ENCODE data around the gene IPMK. TPM values are rescaled to one million over a fixed set of nuclear protein-coding genes. Genes with fewer than 3 reads are reported as not detected.
"Not testable (repeated sequence)": the region's sequence is repeated elsewhere in the genome, so short reads cannot be mapped to it uniquely, and the experiment has no call there.

The IPMK gene
- total and polyA plus RNA-seq, 4 donors = 2.6 to 16.7 (median 5.0) TPM

GRCh38 chr10:58258977-58259692 is 8.6 kb downstream of the IPMK start:
- H3K27me3 ChIP-seq (ENCODE audit: control insufficient read depth in 3 of 3, insufficient read depth in 3 of 3, low read length in 2 of 3) = no peaks in the 10 kb centered on the region
- no peak for ATAC-seq (ENCODE audit: insufficient read depth, low FRiP score)
- H3K36me3 ChIP-seq (ENCODE audit: control insufficient read depth in 4 of 4, insufficient read depth in 4 of 4, low read length in 4 of 4) = peaks cover 0 to 3% (median 1%) of the 10 kb centered on the region in 4 donors
- no peak overlapping the region for H3K9ac ChIP-seq (ENCODE audit: insufficient read depth in 1 of 2, low read length in 2 of 2)
- H3K4me3 ChIP-seq = no peak overlapping the region
- DNase-seq = no peak
- WGBS, 2 donors = 94% methylated on average over 4 of the region's 4 CpGs
- H3K27ac ChIP-seq (ENCODE audit: low read depth in 1 of 2, low read length in 1 of 2) = no peak overlapping the region
- peaks cover 0 to 1% (median 0%) of the 10 kb centered on the region in 5 donors for H3K4me1 ChIP-seq (ENCODE audit: control insufficient read depth in 5 of 5, insufficient read depth in 5 of 5, low read length in 5 of 5)
- TF ChIP-seq CTCF (IDR thresholded peaks at IDR 0.05; ENCODE audit: control extremely low read depth, extremely low read depth) = no peak
- H3K9me3 ChIP-seq (ENCODE audit: control insufficient read depth in 4 of 4, insufficient read depth in 3 of 4, low read length in 3 of 4) = no peaks in the 10 kb centered on the region

- not testable (repeated sequence) for H3K27ac ChIP-seq (ENCODE audit: low read depth in 1 of 2, low read length in 1 of 2); DNase-seq; H3K27me3 ChIP-seq (ENCODE audit: control insufficient read depth in 3 of 3, insufficient read depth in 3 of 3, low read length in 2 of 3); H3K4me1 ChIP-seq (ENCODE audit: control insufficient read depth in 5 of 5, insufficient read depth in 5 of 5, low read length in 5 of 5); H3K4me3 ChIP-seq; H3K9ac ChIP-seq (ENCODE audit: insufficient read depth in 1 of 2, low read length in 2 of 2); H3K9me3 ChIP-seq (ENCODE audit: control insufficient read depth in 4 of 4, insufficient read depth in 3 of 4, low read length in 3 of 4); ATAC-seq (ENCODE audit: insufficient read depth, low FRiP score); H3K36me3 ChIP-seq (ENCODE audit: control insufficient read depth in 4 of 4, insufficient read depth in 4 of 4, low read length in 4 of 4)
- WGBS, 2 donors = 92 to 94% methylated on average over 7 of the region's 7 CpGs
These were observed 11.5 kb downstream of the IPMK start for GRCh38 chr10:58256013-58256780.

GRCh38 chr10:58254644-58255043 is 13.1 kb downstream of the IPMK start:
- no peak for TF ChIP-seq CTCF (IDR thresholded peaks at IDR 0.05; ENCODE audit: control extremely low read depth, extremely low read depth)
- H3K9ac ChIP-seq (ENCODE audit: insufficient read depth in 1 of 2, low read length in 2 of 2) = no peak overlapping the region
- WGBS, 2 donors = 56 to 93% methylated on average over 1 of the region's 1 CpG
- H3K27ac ChIP-seq (ENCODE audit: low read depth in 1 of 2, low read length in 1 of 2) = no peak overlapping the region
- H3K36me3 ChIP-seq (ENCODE audit: control insufficient read depth in 4 of 4, insufficient read depth in 4 of 4, low read length in 4 of 4) = peaks cover 0 to 3% (median 1%) of the 10 kb centered on the region in 4 donors
- H3K9me3 ChIP-seq (ENCODE audit: control insufficient read depth in 4 of 4, insufficient read depth in 3 of 4, low read length in 3 of 4) = no peaks in the 10 kb centered on the region
- no peak overlapping the region for H3K4me3 ChIP-seq
- DNase-seq = no peak
- H3K4me1 ChIP-seq (ENCODE audit: control insufficient read depth in 5 of 5, insufficient read depth in 5 of 5, low read length in 5 of 5) = peaks cover 0 to 1% (median 0%) of the 10 kb centered on the region in 5 donors
- no peak for ATAC-seq (ENCODE audit: insufficient read depth, low FRiP score)
- no peaks in the 10 kb centered on the region for H3K27me3 ChIP-seq (ENCODE audit: control insufficient read depth in 3 of 3, insufficient read depth in 3 of 3, low read length in 2 of 3)

GRCh38 chr10:58253184-58253583 is 14.5 kb downstream of the IPMK start:
- Histone ChIP-seq H3K4me1 (ENCODE audit: control insufficient read depth in 5 of 5, insufficient read depth in 5 of 5, low read length in 5 of 5) (peaks cover 0 to 1% (median 0%) of the 10 kb centered on the region in 5 donors), H3K9ac (ENCODE audit: insufficient read depth in 1 of 2, low read length in 2 of 2) (no peak overlapping the region), H3K36me3 (ENCODE audit: control insufficient read depth in 4 of 4, insufficient read depth in 4 of 4, low read length in 4 of 4) (peaks cover 0 to 2% (median 0%) of the 10 kb centered on the region in 4 donors), H3K4me3 (no peak overlapping the region), H3K9me3 (ENCODE audit: control insufficient read depth in 4 of 4, insufficient read depth in 3 of 4, low read length in 3 of 4) (no peaks in the 10 kb centered on the region), H3K27me3 (ENCODE audit: control insufficient read depth in 3 of 3, insufficient read depth in 3 of 3, low read length in 2 of 3) (no peaks in the 10 kb centered on the region), H3K27ac (ENCODE audit: low read depth in 1 of 2, low read length in 1 of 2) (no peak overlapping the region)
- no peak for TF ChIP-seq CTCF (IDR thresholded peaks at IDR 0.05; ENCODE audit: control extremely low read depth, extremely low read depth)
- ATAC-seq (ENCODE audit: insufficient read depth, low FRiP score) (no peak), DNase-seq (no peak)
- 86 to 95% methylated on average over 4 of the region's 4 CpGs for WGBS, 2 donors

GRCh38 chr10:58244666-58245065 is 23.0 kb downstream of the IPMK start:
- ATAC-seq (ENCODE audit: insufficient read depth, low FRiP score); H3K4me1 ChIP-seq (ENCODE audit: control insufficient read depth in 5 of 5, insufficient read depth in 5 of 5, low read length in 5 of 5); DNase-seq; H3K36me3 ChIP-seq (ENCODE audit: control insufficient read depth in 4 of 4, insufficient read depth in 4 of 4, low read length in 4 of 4); H3K27me3 ChIP-seq (ENCODE audit: control insufficient read depth in 3 of 3, insufficient read depth in 3 of 3, low read length in 2 of 3); H3K9me3 ChIP-seq (ENCODE audit: control insufficient read depth in 4 of 4, insufficient read depth in 3 of 4, low read length in 3 of 4); H3K9ac ChIP-seq (ENCODE audit: insufficient read depth in 1 of 2, low read length in 2 of 2); H3K27ac ChIP-seq (ENCODE audit: low read depth in 1 of 2, low read length in 1 of 2); H3K4me3 ChIP-seq: not testable (repeated sequence)
- WGBS, 2 donors = 90 to 93% methylated on average over 3 of the region's 3 CpGs

- H3K9ac ChIP-seq (ENCODE audit: insufficient read depth in 1 of 2, low read length in 2 of 2); H3K4me1 ChIP-seq (ENCODE audit: control insufficient read depth in 5 of 5, insufficient read depth in 5 of 5, low read length in 5 of 5); H3K36me3 ChIP-seq (ENCODE audit: control insufficient read depth in 4 of 4, insufficient read depth in 4 of 4, low read length in 4 of 4); ATAC-seq (ENCODE audit: insufficient read depth, low FRiP score); H3K27me3 ChIP-seq (ENCODE audit: control insufficient read depth in 3 of 3, insufficient read depth in 3 of 3, low read length in 2 of 3); H3K27ac ChIP-seq (ENCODE audit: low read depth in 1 of 2, low read length in 1 of 2); DNase-seq; H3K4me3 ChIP-seq; H3K9me3 ChIP-seq (ENCODE audit: control insufficient read depth in 4 of 4, insufficient read depth in 3 of 4, low read length in 3 of 4): not testable (repeated sequence)
- 95 to 98% methylated on average over 22 to 23 of the region's 28 CpGs for WGBS, 2 donors
These were observed 23.5 kb downstream of the IPMK start for GRCh38 chr10:58244242-58244641.
